K562 (cell line): ENCODE measurements around the gene PLEK2. TPM values are rescaled to one million over a fixed set of nuclear protein-coding genes. Genes with fewer than 3 reads are reported as not detected.

Experiments
- CBX3 ChIP-seq, 2 experiments: IDR thresholded peaks; 1 replicate in 1 of 2; 2 replicates in 1 of 2; pipeline ENCODE4 v1.6.1; 2012; ENCODE audit warnings: inconsistent platforms in 2 of 2, low read length in 2 of 2, borderline replicate concordance in 1 of 2, control low read depth in 1 of 2
- EP300 ChIP-seq: IDR thresholded peaks from 2 replicates; pipeline ENCODE4 v1.6.1; 2012; ENCODE audit warnings: low read length, improper control_type of control experiment
- MYNN ChIP-seq, 2 experiments: sonication (generic); formaldehyde crosslinking in 1 of 2; IDR thresholded peaks; 2 replicates each; pipeline versions ENCODE4 v1.5.0 to v1.6.1; 2016 to 2020; ENCODE audit warnings: antibody characterized with exemption in 1 of 2, missing genetic modification reagents in 1 of 2
- NR2C2 ChIP-seq, 2 experiments: fragments of 200-800 bp in 1 of 2; sonication (Bioruptor generic) in 1 of 2; sonication (generic) in 1 of 2; formaldehyde crosslinking in 1 of 2; IDR thresholded peaks; 2 replicates each; pipeline versions ENCODE4 v1.6.1 to v1.8.0; 2016 to 2022; ENCODE audit warnings: mild to moderate bottlenecking in 1 of 2, missing compliant biosample characterization in 1 of 2, missing genetic modification characterization in 1 of 2, missing genetic modification reagents in 1 of 2
- NUFIP1 ChIP-seq: fragments of 450-650 bp; IDR thresholded peaks from 2 replicates; pipeline ENCODE4 v1.6.1; 2018; ENCODE audit not compliant: partially characterized antibody
- RAD21 ChIP-seq, 2 experiments: fragments of 250-450 bp in 1 of 2; fragments of 450-650 bp in 1 of 2; sonication (Bioruptor Pico) in 1 of 2; formaldehyde crosslinking in 1 of 2; IDR thresholded peaks in 1 of 2; conservative IDR thresholded peaks in 1 of 2; 2 replicates each; pipeline versions ENCODE4 v1.4.0 to v1.8.0; 2020 to 2022; ENCODE audit warnings: mild to moderate bottlenecking in 2 of 2, moderate library complexity in 1 of 2
- SMARCA5 ChIP-seq: fragments of 450-650 bp; IDR thresholded peaks from 2 replicates; pipeline ENCODE4 v1.6.1; 2016
- THRAP3 ChIP-seq: fragments of 450-650 bp; IDR thresholded peaks from 2 replicates; pipeline ENCODE4 v1.6.1; 2016; ENCODE audit warnings: mild to moderate bottlenecking, inconsistent platforms, borderline replicate concordance
- U2AF1 ChIP-seq: fragments of 200-400 bp; formaldehyde crosslinking; optimal IDR thresholded peaks from 2 replicates; pipeline ENCODE3; 2017; ENCODE audit warnings: mild to moderate bottlenecking, low read depth, low read length, moderate library complexity
- ZNF143 ChIP-seq: sonication (generic); formaldehyde crosslinking; IDR thresholded peaks from 2 replicates; pipeline ENCODE4 v1.9.0; 2022; ENCODE audit warnings: mild to moderate bottlenecking, missing genetic modification reagents
- ZNF3 ChIP-seq: fragments of 250-450 bp; sonication (Bioruptor Pico); IDR thresholded peaks from 2 replicates; pipeline ENCODE4 v1.5.0; 2021; ENCODE audit warnings: mild to moderate bottlenecking, moderate library complexity
- ZNF551 ChIP-seq: fragments of 250-450 bp; sonication (Bioruptor Pico); IDR thresholded peaks from 2 replicates; pipeline ENCODE4 v1.5.0; 2021; ENCODE audit warnings: mild to moderate bottlenecking, moderate library complexity
- ZNF75A ChIP-seq: fragments of 450-650 bp; formaldehyde crosslinking; IDR thresholded peaks from 2 replicates; pipeline ENCODE4 v1.4.0; 2020; ENCODE audit warnings: mild to moderate bottlenecking
- polyA plus RNA-seq, 8 experiments: library from polyadenylated mRNA; depleted of rRNA in 4 of 8; stranded (reverse) in 5 of 8; unstranded in 3 of 8; fragments of >200 nt; fragmentation: Nextera tagmentation in 2 of 8; fragmentation: Illumina TruSeq in 1 of 8; extraction: Ambion mirVana in 2 of 8; extraction: Trizol in 1 of 8; gene quantifications; 2 replicates each; pipeline versions ENCODE4 v1.2.1 to v1.2.3, GENCODE V29; 2011 to 2014; ENCODE audit warnings: inconsistent platforms in 1 of 8, missing spikeins in 1 of 8
- total RNA-seq, 7 experiments: library from RNA; depleted of rRNA in 6 of 7; stranded (reverse); fragments of >200 nt in 6 of 7; fragmentation: Illumina TruSeq in 2 of 7; extraction: Trizol in 2 of 7; gene quantifications; 2 replicates each; pipeline versions ENCODE4 v1.2.1 to v1.2.3, GENCODE V29; 2011 to 2021; ENCODE audit warnings: low replicate concordance in 1 of 7
- TF ChIP-seq, protein P1 (sequence below), 2 experiments: fragments of 450-650 bp; formaldehyde crosslinking in 1 of 2; IDR thresholded peaks; 2 replicates each; pipeline versions ENCODE4 v1.4.0 to v1.6.1; 2014 to 2020; ENCODE audit warnings: mild to moderate bottlenecking in 2 of 2, borderline replicate concordance in 1 of 2, low read depth in 1 of 2
- TF ChIP-seq, protein P2 (sequence below), 3 experiments: IDR thresholded peaks in 2 of 3; conservative IDR thresholded peaks in 1 of 3; 2 replicates each; pipeline ENCODE4 v1.5.1; 2011 to 2012; ENCODE audit warnings: low read length in 3 of 3, mild to moderate bottlenecking in 3 of 3, control low read depth in 2 of 3, improper control_type of control experiment in 1 of 3, inconsistent platforms in 1 of 3, low read depth in 1 of 3, mixed read lengths in 1 of 3, moderate library complexity in 1 of 3; ENCODE audit not compliant: insufficient read depth in 2 of 3
- TF ChIP-seq, protein P3 (sequence below): fragments of 250-450 bp; sonication (Bioruptor Pico); IDR thresholded peaks from 2 replicates; pipeline ENCODE4 v1.9.0; 2021; ENCODE audit warnings: mild to moderate bottlenecking

PLEK2 gene
- total and polyA plus RNA-seq, 9 of the 15 experiments (the other 6 are each of a cell fraction or from before 2014, with no cell fraction given) = not detected

DNA sequence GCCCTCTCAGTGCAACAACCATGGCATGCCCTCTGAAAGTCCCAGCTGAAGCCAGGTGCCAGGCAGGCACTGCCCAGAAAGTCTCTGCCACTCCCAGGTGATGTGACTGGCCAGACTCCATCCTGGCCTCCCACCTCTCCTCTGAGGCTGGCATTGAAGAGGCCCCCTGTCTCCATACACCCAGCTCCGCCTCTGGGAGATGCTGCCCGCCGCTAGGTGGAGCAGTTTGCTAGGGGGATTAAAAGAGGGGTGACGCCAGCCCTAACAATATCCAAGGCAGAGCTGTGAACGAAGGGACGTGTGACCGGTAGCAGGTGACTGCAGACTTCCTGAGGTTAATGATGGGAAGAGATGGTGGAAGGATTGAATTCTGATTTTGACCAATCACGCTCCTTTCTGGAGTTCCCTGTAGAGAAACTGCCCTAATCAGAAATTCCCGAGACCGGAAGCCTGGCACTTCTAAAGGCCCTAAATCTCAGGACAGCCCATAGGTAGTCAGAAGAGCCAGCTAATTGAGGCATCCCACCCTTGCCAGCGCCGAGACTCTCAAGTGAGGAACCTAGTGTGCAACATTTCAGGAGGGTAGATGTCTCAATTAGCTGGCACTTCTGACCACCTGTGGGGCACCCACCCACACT is 8.3 kb upstream of the PLEK2 start (continued):
- TF ChIP-seq ZNF3 = no peak
- TF ChIP-seq, protein P1, sequence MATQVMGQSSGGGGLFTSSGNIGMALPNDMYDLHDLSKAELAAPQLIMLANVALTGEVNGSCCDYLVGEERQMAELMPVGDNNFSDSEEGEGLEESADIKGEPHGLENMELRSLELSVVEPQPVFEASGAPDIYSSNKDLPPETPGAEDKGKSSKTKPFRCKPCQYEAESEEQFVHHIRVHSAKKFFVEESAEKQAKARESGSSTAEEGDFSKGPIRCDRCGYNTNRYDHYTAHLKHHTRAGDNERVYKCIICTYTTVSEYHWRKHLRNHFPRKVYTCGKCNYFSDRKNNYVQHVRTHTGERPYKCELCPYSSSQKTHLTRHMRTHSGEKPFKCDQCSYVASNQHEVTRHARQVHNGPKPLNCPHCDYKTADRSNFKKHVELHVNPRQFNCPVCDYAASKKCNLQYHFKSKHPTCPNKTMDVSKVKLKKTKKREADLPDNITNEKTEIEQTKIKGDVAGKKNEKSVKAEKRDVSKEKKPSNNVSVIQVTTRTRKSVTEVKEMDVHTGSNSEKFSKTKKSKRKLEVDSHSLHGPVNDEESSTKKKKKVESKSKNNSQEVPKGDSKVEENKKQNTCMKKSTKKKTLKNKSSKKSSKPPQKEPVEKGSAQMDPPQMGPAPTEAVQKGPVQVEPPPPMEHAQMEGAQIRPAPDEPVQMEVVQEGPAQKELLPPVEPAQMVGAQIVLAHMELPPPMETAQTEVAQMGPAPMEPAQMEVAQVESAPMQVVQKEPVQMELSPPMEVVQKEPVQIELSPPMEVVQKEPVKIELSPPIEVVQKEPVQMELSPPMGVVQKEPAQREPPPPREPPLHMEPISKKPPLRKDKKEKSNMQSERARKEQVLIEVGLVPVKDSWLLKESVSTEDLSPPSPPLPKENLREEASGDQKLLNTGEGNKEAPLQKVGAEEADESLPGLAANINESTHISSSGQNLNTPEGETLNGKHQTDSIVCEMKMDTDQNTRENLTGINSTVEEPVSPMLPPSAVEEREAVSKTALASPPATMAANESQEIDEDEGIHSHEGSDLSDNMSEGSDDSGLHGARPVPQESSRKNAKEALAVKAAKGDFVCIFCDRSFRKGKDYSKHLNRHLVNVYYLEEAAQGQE (IDR thresholded peaks at IDR 0.05; ENCODE audit: borderline replicate concordance) = 0 out of 2 replicates have a peak, but pooled peaks have one; percentile 15
- TF ChIP-seq, protein P1 (CRISPR knock-in tag; IDR thresholded peaks at IDR 0.05; ENCODE audit: low read depth) = no peak
- no peak for TF ChIP-seq NUFIP1
- TF ChIP-seq NR2C2 (CRISPR knock-in tag; IDR thresholded peaks at IDR 0.05) = no peak
- no peak for TF ChIP-seq NR2C2 (tag; IDR thresholded peaks at IDR 0.05)
- TF ChIP-seq, protein P2, sequence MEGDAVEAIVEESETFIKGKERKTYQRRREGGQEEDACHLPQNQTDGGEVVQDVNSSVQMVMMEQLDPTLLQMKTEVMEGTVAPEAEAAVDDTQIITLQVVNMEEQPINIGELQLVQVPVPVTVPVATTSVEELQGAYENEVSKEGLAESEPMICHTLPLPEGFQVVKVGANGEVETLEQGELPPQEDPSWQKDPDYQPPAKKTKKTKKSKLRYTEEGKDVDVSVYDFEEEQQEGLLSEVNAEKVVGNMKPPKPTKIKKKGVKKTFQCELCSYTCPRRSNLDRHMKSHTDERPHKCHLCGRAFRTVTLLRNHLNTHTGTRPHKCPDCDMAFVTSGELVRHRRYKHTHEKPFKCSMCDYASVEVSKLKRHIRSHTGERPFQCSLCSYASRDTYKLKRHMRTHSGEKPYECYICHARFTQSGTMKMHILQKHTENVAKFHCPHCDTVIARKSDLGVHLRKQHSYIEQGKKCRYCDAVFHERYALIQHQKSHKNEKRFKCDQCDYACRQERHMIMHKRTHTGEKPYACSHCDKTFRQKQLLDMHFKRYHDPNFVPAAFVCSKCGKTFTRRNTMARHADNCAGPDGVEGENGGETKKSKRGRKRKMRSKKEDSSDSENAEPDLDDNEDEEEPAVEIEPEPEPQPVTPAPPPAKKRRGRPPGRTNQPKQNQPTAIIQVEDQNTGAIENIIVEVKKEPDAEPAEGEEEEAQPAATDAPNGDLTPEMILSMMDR (IDR thresholded peaks at IDR 0.05 in 2 of 3, conservative IDR thresholded peaks at IDR 0.05 in 1 of 3; ENCODE audit: insufficient read depth in 2 of 3, low read depth in 1 of 3, low read length in 3 of 3) = peak; percentile 62 to 75 (median 68)
- TF ChIP-seq U2AF1 = no peak
- 0 out of 2 replicates have a peak, but pooled peaks have one; percentile 26 for TF ChIP-seq EP300
- no peak for TF ChIP-seq MYNN (IDR thresholded peaks at IDR 0.05)
- TF ChIP-seq MYNN (CRISPR knock-in tag; IDR thresholded peaks at IDR 0.05) = no peak
- TF ChIP-seq ZNF75A (CRISPR knock-in tag) = no peak
- no peak for TF ChIP-seq ZNF143 (CRISPR knock-in tag)
- no peak for TF ChIP-seq SMARCA5
- TF ChIP-seq, protein P3, sequence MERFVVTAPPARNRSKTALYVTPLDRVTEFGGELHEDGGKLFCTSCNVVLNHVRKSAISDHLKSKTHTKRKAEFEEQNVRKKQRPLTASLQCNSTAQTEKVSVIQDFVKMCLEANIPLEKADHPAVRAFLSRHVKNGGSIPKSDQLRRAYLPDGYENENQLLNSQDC (CRISPR knock-in tag) = no peak
- peak in 1 of 2 experiments; percentile 56; a peak in 2 of 4 replicates for TF ChIP-seq RAD21 (CRISPR knock-in tag; conservative IDR thresholded peaks at IDR 0.05 in 1 of 2, IDR thresholded peaks at IDR 0.05 in 1 of 2)
- TF ChIP-seq ZNF551 = no peak
- peak in 1 of 2 experiments; percentile 82; a peak in 1 of 3 replicates for TF ChIP-seq CBX3 (IDR thresholded peaks at IDR 0.05; ENCODE audit: borderline replicate concordance in 1 of 2, low read length in 2 of 2)
- TF ChIP-seq THRAP3 = no peak
